ENCODE data around the gene TEPSIN.

Gene TEPSIN

GRCh38 chr17:81247339-81247990 is 8.6 kb upstream of the TEPSIN start:
- H3F3A ChIP-seq (ENCODE audit: insufficient read depth, low read length): peaks cover 4% of the 10 kb centered on the region; the same call in 1 of the 2 replicates
- no peak overlapping the region for H2AFZ ChIP-seq (ENCODE audit: low read length)
- H3K79me2 ChIP-seq (ENCODE audit: low read length): no peaks in the 10 kb centered on the region
- no peaks in the 10 kb centered on the region for H4K20me1 ChIP-seq (ENCODE audit: insufficient read depth, low read length)
- no peaks in the 10 kb centered on the region for H3K9me2 ChIP-seq (replicated peaks; ENCODE audit: insufficient read depth, low read length)
- no peak for DNase-seq
- H3K4me3 ChIP-seq (ENCODE audit: low read length): no peak overlapping the region
- H3K9ac ChIP-seq (ENCODE audit: low read length): no peak overlapping the region
- H3K27ac ChIP-seq (ENCODE audit: low read length): no peak overlapping the region
- TF ChIP-seq EZH2phosphoT487 (IDR thresholded peaks at IDR 0.05; ENCODE audit: low read length) (no peak), EZH2 (optimal IDR thresholded peaks at IDR 0.05; ENCODE audit: low read depth, low read length) (no peak), CTCF (IDR thresholded peaks at IDR 0.05; ENCODE audit: low read length) (no peak)
- no peaks in the 10 kb centered on the region for H3K9me3 ChIP-seq (replicated peaks; ENCODE audit: insufficient read depth, low read length)
- H3K27me3 ChIP-seq (replicated peaks; ENCODE audit: insufficient read depth, low read length): no peaks in the 10 kb centered on the region
- no peaks in the 10 kb centered on the region; the same call in 1 of the 2 replicates for H3K36me3 ChIP-seq (replicated peaks; ENCODE audit: insufficient read depth, low read length)
- H3K4me1 ChIP-seq (ENCODE audit: low read length): no peaks in the 10 kb centered on the region
- no peak overlapping the region for H3K4me2 ChIP-seq (ENCODE audit: low read depth, low read length)

- H4K20me1 ChIP-seq (ENCODE audit: insufficient read depth, low read length): no peaks in the 10 kb centered on the region
- no peak overlapping the region for H2AFZ ChIP-seq (ENCODE audit: low read length)
- peaks cover 4% of the 10 kb centered on the region; the same call in 1 of the 2 replicates for H3F3A ChIP-seq (ENCODE audit: insufficient read depth, low read length)
- no peaks in the 10 kb centered on the region for H3K9me3 ChIP-seq (replicated peaks; ENCODE audit: insufficient read depth, low read length)
- no peaks in the 10 kb centered on the region for H3K9me2 ChIP-seq (replicated peaks; ENCODE audit: insufficient read depth, low read length)
- H3K4me1 ChIP-seq (ENCODE audit: low read length): no peaks in the 10 kb centered on the region
- no peak overlapping the region for H3K27ac ChIP-seq (ENCODE audit: low read length)
- no peak for DNase-seq
- H3K79me2 ChIP-seq (ENCODE audit: low read length): peaks cover 4% of the 10 kb centered on the region; the same call in 1 of the 2 replicates
- H3K36me3 ChIP-seq (replicated peaks; ENCODE audit: insufficient read depth, low read length): no peaks in the 10 kb centered on the region; the same call in 1 of the 2 replicates
- no peak for TF ChIP-seq EZH2 (optimal IDR thresholded peaks at IDR 0.05; ENCODE audit: low read depth, low read length)
- TF ChIP-seq EZH2phosphoT487 (IDR thresholded peaks at IDR 0.05; ENCODE audit: low read length): no peak
- TF ChIP-seq CTCF (IDR thresholded peaks at IDR 0.05; ENCODE audit: low read length): no peak
- H3K9ac ChIP-seq (ENCODE audit: low read length): no peak overlapping the region
- H3K4me2 ChIP-seq (ENCODE audit: low read depth, low read length): no peak overlapping the region
- H3K27me3 ChIP-seq (replicated peaks; ENCODE audit: insufficient read depth, low read length): no peaks in the 10 kb centered on the region
- no peak overlapping the region for H3K4me3 ChIP-seq (ENCODE audit: low read length)
Observed at GRCh38 chr17:81246679-81247338, 8.0 kb upstream of the TEPSIN start.

GRCh38 chr17:81246343-81246670 is 7.5 kb upstream of the TEPSIN start:
- no peak overlapping the region for H3K27ac ChIP-seq (ENCODE audit: low read length)
- no peaks in the 10 kb centered on the region for H3K4me1 ChIP-seq (ENCODE audit: low read length)

More at GRCh38 chr17:81246343-81246670, 7.5 kb upstream of the TEPSIN start:
- Histone ChIP-seq H3K79me2 (ENCODE audit: low read length) (peaks cover 9% of the 10 kb centered on the region; the same call in 1 of the 2 replicates), H2AFZ (ENCODE audit: low read length) (no peak overlapping the region), H4K20me1 (ENCODE audit: insufficient read depth, low read length) (no peaks in the 10 kb centered on the region), H3K27me3 (replicated peaks; ENCODE audit: insufficient read depth, low read length) (no peaks in the 10 kb centered on the region), H3F3A (ENCODE audit: insufficient read depth, low read length) (peaks cover 4% of the 10 kb centered on the region; the same call in 1 of the 2 replicates), H3K4me3 (ENCODE audit: low read length) (no peak overlapping the region), H3K36me3 (replicated peaks; ENCODE audit: insufficient read depth, low read length) (no peaks in the 10 kb centered on the region; the same call in 1 of the 2 replicates), H3K4me2 (ENCODE audit: low read depth, low read length) (no peak overlapping the region), H3K9me3 (replicated peaks; ENCODE audit: insufficient read depth, low read length) (no peaks in the 10 kb centered on the region), H3K9ac (ENCODE audit: low read length) (no peak overlapping the region), H3K9me2 (replicated peaks; ENCODE audit: insufficient read depth, low read length) (no peaks in the 10 kb centered on the region)
- DNase-seq: no peak
- TF ChIP-seq CTCF (IDR thresholded peaks at IDR 0.05; ENCODE audit: low read length) (no peak), EZH2phosphoT487 (IDR thresholded peaks at IDR 0.05; ENCODE audit: low read length) (no peak), EZH2 (optimal IDR thresholded peaks at IDR 0.05; ENCODE audit: low read depth, low read length) (no peak)
